Neuron (in vitro differentiated cells): Measurements from ENCODE around the gene TRAPPC3L.

Experiments
- H2AFZ ChIP-seq: one replicate; pipeline ENCODE4 v1.6.1; 2013; ENCODE audit warnings: low read depth, mild to moderate bottlenecking, inconsistent platforms, low read length, moderate library complexity
- H3K27me3 ChIP-seq: one replicate; pipeline ENCODE4 v1.6.1; 2013; ENCODE audit warnings: low read length; ENCODE audit not compliant: insufficient read depth
- H3K36me3 ChIP-seq: one replicate; pipeline ENCODE4 v1.6.1; 2013; ENCODE audit warnings: low read length; ENCODE audit not compliant: insufficient read depth
- H3K4me1 ChIP-seq: one replicate; pipeline ENCODE4 v1.6.1; 2013; ENCODE audit warnings: low read length; ENCODE audit not compliant: insufficient read depth
- H3K4me3 ChIP-seq: 2 replicates; pipeline ENCODE4 v1.5.1; 2013; ENCODE audit warnings: mild to moderate bottlenecking, low read length, moderate library complexity
- H3K9me3 ChIP-seq: one replicate; pipeline ENCODE4 v1.6.1; 2013; ENCODE audit warnings: low read length

Gene TRAPPC3L

GRCh38 chr6:116492331-116493067 is 53.0 kb downstream of the TRAPPC3L start:
- Histone ChIP-seq H3K4me3 (peak overlapping the region; percentile 13), H3K36me3 (no peaks in the 10 kb centered on the region), H2AFZ (peak overlapping the region; percentile 27), H3K27me3 (no peaks in the 10 kb centered on the region), H3K4me1 (peaks cover 23% of the 10 kb centered on the region), H3K9me3 (no peaks in the 10 kb centered on the region)

GRCh38 chr6:116491610-116492330 is 53.7 kb downstream of the TRAPPC3L start:
- Histone ChIP-seq H3K9me3 (no peaks in the 10 kb centered on the region), H2AFZ (peak overlapping the region; percentile 27), H3K4me3 (peak overlapping the region; percentile 13), H3K36me3 (no peaks in the 10 kb centered on the region), H3K27me3 (no peaks in the 10 kb centered on the region), H3K4me1 (peaks cover 22% of the 10 kb centered on the region)

- Histone ChIP-seq H3K9me3 (no peaks in the 10 kb centered on the region), H3K27me3 (no peaks in the 10 kb centered on the region), H3K36me3 (no peaks in the 10 kb centered on the region), H3K4me1 (no peaks in the 10 kb centered on the region), H2AFZ (no peak overlapping the region), H3K4me3 (no peak overlapping the region)
These were observed 59.8 kb downstream of the TRAPPC3L start for GRCh38 chr6:116485559-116486184.

- Histone ChIP-seq H3K4me1 (no peaks in the 10 kb centered on the region), H3K27me3 (no peaks in the 10 kb centered on the region), H2AFZ (no peak overlapping the region), H3K4me3 (no peak overlapping the region), H3K36me3 (no peaks in the 10 kb centered on the region), H3K9me3 (no peaks in the 10 kb centered on the region)
These were observed 61.9 kb downstream of the TRAPPC3L start for GRCh38 chr6:116483616-116484015.

GRCh38 chr6:116482780-116483179 is 62.7 kb downstream of the TRAPPC3L start:
- Histone ChIP-seq H3K4me1 (no peaks in the 10 kb centered on the region), H2AFZ (no peak overlapping the region), H3K4me3 (no peak overlapping the region), H3K27me3 (no peaks in the 10 kb centered on the region), H3K36me3 (no peaks in the 10 kb centered on the region), H3K9me3 (no peaks in the 10 kb centered on the region)

- H2AFZ ChIP-seq, result no peak overlapping the region
- no peak overlapping the region for H3K4me3 ChIP-seq
- no peaks in the 10 kb centered on the region for H3K9me3 ChIP-seq
- H3K27me3 ChIP-seq, result no peaks in the 10 kb centered on the region
- no peaks in the 10 kb centered on the region for H3K36me3 ChIP-seq
- H3K4me1 ChIP-seq, result no peaks in the 10 kb centered on the region
These were observed 69.3 kb downstream of the TRAPPC3L start for GRCh38 chr6:116476002-116476678.

GRCh38 chr6:116475141-116475540 is 70.3 kb downstream of the TRAPPC3L start:
- no peak overlapping the region for H3K4me3 ChIP-seq
- H3K27me3 ChIP-seq, result no peaks in the 10 kb centered on the region
- no peaks in the 10 kb centered on the region for H3K36me3 ChIP-seq
- no peaks in the 10 kb centered on the region for H3K9me3 ChIP-seq
- H3K4me1 ChIP-seq, result no peaks in the 10 kb centered on the region
- H2AFZ ChIP-seq, result no peak overlapping the region

- no peaks in the 10 kb centered on the region for H3K27me3 ChIP-seq
- H2AFZ ChIP-seq, result no peak overlapping the region
- H3K36me3 ChIP-seq, result no peaks in the 10 kb centered on the region
- no peak overlapping the region for H3K4me3 ChIP-seq
- H3K4me1 ChIP-seq, result no peaks in the 10 kb centered on the region
- H3K9me3 ChIP-seq, result no peaks in the 10 kb centered on the region
These were observed 72.8 kb downstream of the TRAPPC3L start for GRCh38 chr6:116472706-116473105.

- Histone ChIP-seq H3K9me3 (no peaks in the 10 kb centered on the region), H3K27me3 (no peaks in the 10 kb centered on the region), H2AFZ (no peak overlapping the region), H3K4me3 (no peak overlapping the region), H3K4me1 (no peaks in the 10 kb centered on the region), H3K36me3 (no peaks in the 10 kb centered on the region)
These were observed 74.0 kb downstream of the TRAPPC3L start for GRCh38 chr6:116471531-116471930.

GRCh38 chr6:116468293-116468692 is 77.2 kb downstream of the TRAPPC3L start:
- Histone ChIP-seq H3K9me3 (no peaks in the 10 kb centered on the region), H3K4me3 (no peak overlapping the region), H2AFZ (no peak overlapping the region), H3K4me1 (no peaks in the 10 kb centered on the region), H3K36me3 (no peaks in the 10 kb centered on the region), H3K27me3 (no peaks in the 10 kb centered on the region)

- Histone ChIP-seq H3K4me1 (no peaks in the 10 kb centered on the region), H2AFZ (no peak overlapping the region), H3K36me3 (no peaks in the 10 kb centered on the region), H3K9me3 (no peaks in the 10 kb centered on the region), H3K4me3 (no peak overlapping the region), H3K27me3 (no peaks in the 10 kb centered on the region)
These were observed 78.0 kb downstream of the TRAPPC3L start for GRCh38 chr6:116467514-116467913.

GRCh38 chr6:116467096-116467495 is 78.4 kb downstream of the TRAPPC3L start:
- H3K36me3 ChIP-seq, result no peaks in the 10 kb centered on the region
- H3K9me3 ChIP-seq, result no peaks in the 10 kb centered on the region
- no peaks in the 10 kb centered on the region for H3K4me1 ChIP-seq
- H3K27me3 ChIP-seq, result no peaks in the 10 kb centered on the region
- H3K4me3 ChIP-seq, result no peak overlapping the region
- no peak overlapping the region for H2AFZ ChIP-seq

- no peak overlapping the region for H3K4me3 ChIP-seq
- H3K4me1 ChIP-seq, result no peaks in the 10 kb centered on the region
- no peaks in the 10 kb centered on the region for H3K9me3 ChIP-seq
- H2AFZ ChIP-seq, result no peak overlapping the region
- no peaks in the 10 kb centered on the region for H3K27me3 ChIP-seq
- no peaks in the 10 kb centered on the region for H3K36me3 ChIP-seq
These were observed 80.2 kb downstream of the TRAPPC3L start for GRCh38 chr6:116465246-116465645.
